ENCODE results near the gene RPE.

The RPE gene

DNA sequence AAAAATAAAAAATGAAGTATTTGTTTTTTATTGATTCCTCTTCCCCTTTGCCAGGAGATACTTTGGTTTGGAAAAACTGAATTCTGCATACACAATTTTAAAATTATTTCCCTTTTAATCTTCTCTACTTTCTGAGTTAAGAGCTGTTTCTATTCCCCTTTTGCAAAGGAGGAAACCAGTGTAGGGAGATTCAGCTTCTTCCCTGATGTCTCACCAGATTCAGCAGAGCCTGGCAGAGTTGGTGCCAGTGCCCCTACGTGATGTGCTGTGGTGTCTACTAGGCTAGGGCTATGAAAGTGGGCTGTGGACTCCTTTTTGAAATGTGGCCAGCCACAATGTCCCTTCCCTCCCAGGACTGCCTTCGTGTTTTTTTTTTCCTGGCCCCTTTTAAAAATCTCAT is 2.4 kb downstream of the RPE start:
- Mint-ChIP-seq H3K4me1 (peaks cover 45% of the 10 kb centered on the region), H3K36me3 (ENCODE audit: low read depth) (peaks cover 18% of the 10 kb centered on the region), H3K27me3 (ENCODE audit: low read depth) (no peaks in the 10 kb centered on the region), H3K27ac (no peak overlapping the region), H3K9me3 (no peaks in the 10 kb centered on the region), H3K4me3 (peak overlapping the region; percentile 73 to 90 (median 85))
- TF ChIP-seq, protein P1, sequence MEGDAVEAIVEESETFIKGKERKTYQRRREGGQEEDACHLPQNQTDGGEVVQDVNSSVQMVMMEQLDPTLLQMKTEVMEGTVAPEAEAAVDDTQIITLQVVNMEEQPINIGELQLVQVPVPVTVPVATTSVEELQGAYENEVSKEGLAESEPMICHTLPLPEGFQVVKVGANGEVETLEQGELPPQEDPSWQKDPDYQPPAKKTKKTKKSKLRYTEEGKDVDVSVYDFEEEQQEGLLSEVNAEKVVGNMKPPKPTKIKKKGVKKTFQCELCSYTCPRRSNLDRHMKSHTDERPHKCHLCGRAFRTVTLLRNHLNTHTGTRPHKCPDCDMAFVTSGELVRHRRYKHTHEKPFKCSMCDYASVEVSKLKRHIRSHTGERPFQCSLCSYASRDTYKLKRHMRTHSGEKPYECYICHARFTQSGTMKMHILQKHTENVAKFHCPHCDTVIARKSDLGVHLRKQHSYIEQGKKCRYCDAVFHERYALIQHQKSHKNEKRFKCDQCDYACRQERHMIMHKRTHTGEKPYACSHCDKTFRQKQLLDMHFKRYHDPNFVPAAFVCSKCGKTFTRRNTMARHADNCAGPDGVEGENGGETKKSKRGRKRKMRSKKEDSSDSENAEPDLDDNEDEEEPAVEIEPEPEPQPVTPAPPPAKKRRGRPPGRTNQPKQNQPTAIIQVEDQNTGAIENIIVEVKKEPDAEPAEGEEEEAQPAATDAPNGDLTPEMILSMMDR (IDR thresholded peaks at IDR 0.05; ENCODE audit: unreplicated experiment in 3 of 3), result no peak

DNA sequence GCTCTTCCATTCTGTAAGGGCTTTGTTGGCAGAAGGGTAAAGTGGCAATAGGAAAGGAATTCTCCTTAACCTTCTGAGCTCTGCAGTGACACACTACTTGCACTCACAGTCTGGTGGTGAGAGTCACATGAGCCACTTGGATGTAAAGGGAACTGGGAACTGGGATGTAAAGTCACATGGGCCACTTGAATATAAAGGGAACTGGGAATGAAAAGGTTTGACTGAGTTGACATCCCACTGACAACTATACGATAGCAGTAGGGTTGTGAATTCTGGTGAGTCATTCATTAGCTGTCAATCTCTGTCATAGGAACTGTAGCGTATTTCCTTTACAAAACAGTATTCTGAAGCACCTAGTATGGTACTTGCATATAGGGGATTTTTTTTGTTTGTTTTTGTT is 5.5 kb downstream of the RPE start:
- no peaks in the 10 kb centered on the region for H3K9me3 Mint-ChIP-seq
- TF ChIP-seq, protein P1 (IDR thresholded peaks at IDR 0.05; ENCODE audit: unreplicated experiment in 3 of 3), result no peak
- H3K36me3 Mint-ChIP-seq (ENCODE audit: low read depth), result peaks cover 41% of the 10 kb centered on the region
- no peak overlapping the region for H3K4me3 Mint-ChIP-seq
- no peaks in the 10 kb centered on the region for H3K27me3 Mint-ChIP-seq (ENCODE audit: low read depth)
- H3K4me1 Mint-ChIP-seq, result peaks cover 36% of the 10 kb centered on the region
- no peak overlapping the region for H3K27ac Mint-ChIP-seq

DNA sequence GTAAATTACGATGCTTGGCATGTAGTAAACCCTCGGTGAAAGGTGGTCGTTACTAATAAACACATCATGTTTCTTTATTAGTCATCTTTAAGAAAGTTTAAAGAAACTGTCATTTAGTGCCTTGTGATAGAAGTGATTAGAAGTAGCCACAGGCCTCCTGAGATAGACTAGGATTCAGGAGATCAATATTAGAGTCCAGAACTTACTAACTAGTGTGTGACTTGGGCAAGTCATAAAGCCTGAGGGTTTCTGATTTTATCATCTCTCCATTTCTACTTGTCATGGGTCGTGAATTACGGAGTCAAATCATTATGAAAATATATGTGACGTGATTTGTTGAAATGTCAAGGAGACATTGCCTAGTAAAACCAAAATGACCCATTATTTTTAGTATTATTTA is 6.7 kb downstream of the RPE start:
- H3K27me3 Mint-ChIP-seq (ENCODE audit: low read depth), result no peaks in the 10 kb centered on the region
- no peak overlapping the region for H3K27ac Mint-ChIP-seq
- peaks cover 32% of the 10 kb centered on the region for H3K4me1 Mint-ChIP-seq
- TF ChIP-seq, protein P1 (IDR thresholded peaks at IDR 0.05; ENCODE audit: unreplicated experiment in 3 of 3), result no peak
- no peak overlapping the region for H3K4me3 Mint-ChIP-seq
- peaks cover 42% of the 10 kb centered on the region for H3K36me3 Mint-ChIP-seq (ENCODE audit: low read depth)
- H3K9me3 Mint-ChIP-seq, result no peaks in the 10 kb centered on the region

DNA sequence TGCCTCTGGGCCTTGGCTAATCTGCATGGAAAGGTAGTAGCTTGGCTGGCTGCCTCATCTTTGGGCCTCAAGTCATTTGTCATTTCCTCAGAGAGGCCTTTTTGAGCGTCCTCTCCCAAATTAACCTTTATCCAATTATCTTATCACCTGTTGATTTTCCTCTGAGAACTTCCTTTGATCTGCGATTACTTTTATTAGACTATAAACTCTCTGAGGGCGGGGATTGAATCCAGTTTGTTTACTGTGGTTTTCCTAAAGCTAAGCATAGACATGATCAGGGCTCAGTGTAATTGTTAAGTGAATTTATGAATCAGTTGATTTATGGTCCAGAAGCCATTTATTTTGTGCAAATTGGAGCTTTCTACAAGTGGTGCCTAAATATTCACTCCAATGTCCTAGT is 7.5 kb downstream of the RPE start:
- no peaks in the 10 kb centered on the region for H3K9me3 Mint-ChIP-seq
- H3K27me3 Mint-ChIP-seq (ENCODE audit: low read depth), result no peaks in the 10 kb centered on the region
- H3K36me3 Mint-ChIP-seq (ENCODE audit: low read depth), result peaks cover 46% of the 10 kb centered on the region
- no peak overlapping the region for H3K4me3 Mint-ChIP-seq
- TF ChIP-seq, protein P1 (IDR thresholded peaks at IDR 0.05; ENCODE audit: unreplicated experiment in 3 of 3), result no peak
- peaks cover 24% of the 10 kb centered on the region for H3K4me1 Mint-ChIP-seq
- H3K27ac Mint-ChIP-seq, result no peak overlapping the region

DNA sequence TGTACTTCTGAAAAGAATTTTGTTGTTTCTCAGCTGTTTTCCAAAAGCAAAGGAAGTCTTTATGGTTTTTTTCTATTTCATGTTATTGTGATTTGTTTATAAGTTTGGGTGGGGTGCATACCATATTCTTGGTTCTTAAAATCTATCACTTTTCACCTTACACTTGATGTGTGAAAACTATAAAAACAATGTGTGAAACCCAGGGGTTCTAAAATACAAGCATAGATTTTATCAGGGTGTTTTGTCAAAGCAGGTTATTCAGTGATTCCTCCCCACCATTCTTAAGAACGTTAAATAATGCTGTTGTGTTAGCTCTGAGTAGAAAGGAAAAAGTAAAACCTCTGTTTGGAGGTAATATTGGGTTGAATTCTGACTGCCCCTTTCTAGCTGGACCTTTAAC is 17.7 kb downstream of the RPE start:
- TF ChIP-seq, protein P1 (IDR thresholded peaks at IDR 0.05; ENCODE audit: unreplicated experiment in 3 of 3), result no peak
- no peak overlapping the region for H3K4me3 Mint-ChIP-seq
- H3K27me3 Mint-ChIP-seq (ENCODE audit: low read depth), result no peaks in the 10 kb centered on the region
- peaks cover 70% of the 10 kb centered on the region for H3K36me3 Mint-ChIP-seq (ENCODE audit: low read depth)
- H3K9me3 Mint-ChIP-seq, result no peaks in the 10 kb centered on the region
- H3K4me1 Mint-ChIP-seq, result no peaks in the 10 kb centered on the region
- H3K27ac Mint-ChIP-seq, result no peak overlapping the region

DNA sequence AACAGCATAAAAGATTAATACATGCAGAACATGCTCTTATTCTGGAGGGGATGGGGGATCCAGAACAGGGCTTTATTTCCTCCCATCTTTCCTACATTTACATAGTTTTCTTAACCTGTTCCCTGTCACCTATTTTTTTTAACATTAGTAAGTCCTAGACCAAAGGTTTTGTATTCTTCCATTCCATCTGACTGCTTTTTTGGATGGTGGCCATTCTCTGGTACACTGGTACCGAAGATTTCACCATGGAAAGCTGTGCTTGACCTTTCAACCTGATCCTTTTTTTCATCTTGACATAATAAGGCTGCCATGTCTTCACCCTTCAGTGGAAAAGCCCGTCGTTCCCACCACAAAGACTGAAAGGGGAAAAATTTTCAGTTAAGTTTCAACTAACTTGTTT is 20.4 kb downstream of the RPE start:
- H3K9me3 Mint-ChIP-seq, result no peaks in the 10 kb centered on the region
- H3K27ac Mint-ChIP-seq, result no peak overlapping the region
- H3K4me1 Mint-ChIP-seq, result no peaks in the 10 kb centered on the region
- peaks cover 66% of the 10 kb centered on the region for H3K36me3 Mint-ChIP-seq (ENCODE audit: low read depth)
- H3K27me3 Mint-ChIP-seq (ENCODE audit: low read depth), result no peaks in the 10 kb centered on the region
- TF ChIP-seq, protein P1 (IDR thresholded peaks at IDR 0.05; ENCODE audit: unreplicated experiment in 3 of 3), result no peak
- no peak overlapping the region for H3K4me3 Mint-ChIP-seq

Measured in nephron (organoid).